Glutamatergic neuron (in vitro differentiated cells): ENCODE measurements around the gene NHERF2. TPM values are rescaled to one million over a fixed set of nuclear protein-coding genes. Genes with fewer than 3 reads are reported as not detected.
A peak's percentile ranks its signal among the peaks of the same experiment; 100 is the strongest.

ENCODE experiments used
- DNase-seq: peaks from one replicate; pipeline ENCODE4 v3.0.0; 2022
- H3K27ac Mint-ChIP-seq: one replicate; pipeline ENCODE4 v1.8.0; 2020; ENCODE audit warnings: mild to moderate bottlenecking, mixed read lengths, inconsistent platforms; ENCODE audit not compliant: unreplicated experiment
- H3K27me3 Mint-ChIP-seq: one replicate; pipeline ENCODE4 v1.8.0; 2020; ENCODE audit warnings: mild to moderate bottlenecking, moderate library complexity, mixed read lengths, inconsistent platforms; ENCODE audit not compliant: unreplicated experiment
- H3K36me3 Mint-ChIP-seq: one replicate; pipeline ENCODE4 v1.8.0; 2020; ENCODE audit warnings: mild to moderate bottlenecking, mixed read lengths, inconsistent platforms; ENCODE audit not compliant: unreplicated experiment
- H3K4me1 Mint-ChIP-seq: one replicate; pipeline ENCODE4 v1.8.0; 2020; ENCODE audit warnings: mild to moderate bottlenecking, low read depth, mixed read lengths, inconsistent platforms; ENCODE audit not compliant: unreplicated experiment
- H3K4me3 Mint-ChIP-seq: one replicate; pipeline ENCODE4 v1.8.0; 2020; ENCODE audit warnings: mild to moderate bottlenecking, mixed read lengths, inconsistent platforms; ENCODE audit not compliant: unreplicated experiment
- H3K9me3 Mint-ChIP-seq: one replicate; pipeline ENCODE4 v1.8.0; 2020; ENCODE audit warnings: mild to moderate bottlenecking, moderate library complexity, mixed read lengths, inconsistent platforms; ENCODE audit not compliant: unreplicated experiment
- CTCF ChIP-seq: fragments of 200-600 bp; sonication (generic); IDR thresholded peaks from one replicate; pipeline ENCODE4 v1.5.0; 2021; ENCODE audit not compliant: partially characterized antibody, unreplicated experiment
- total RNA-seq: library from RNA; stranded (reverse); fragmentation: NEBNext Ultra II Directional; extraction: Animal tissue kit (Norgen Biotek cat#: 25700); gene quantifications from one replicate; pipeline ENCODE4 v1.2.1, GENCODE V29; 2021; ENCODE audit not compliant: unreplicated experiment

NHERF2 gene
- total RNA-seq, 1 donor from 2014 or later, result 22.3 TPM

DNA sequence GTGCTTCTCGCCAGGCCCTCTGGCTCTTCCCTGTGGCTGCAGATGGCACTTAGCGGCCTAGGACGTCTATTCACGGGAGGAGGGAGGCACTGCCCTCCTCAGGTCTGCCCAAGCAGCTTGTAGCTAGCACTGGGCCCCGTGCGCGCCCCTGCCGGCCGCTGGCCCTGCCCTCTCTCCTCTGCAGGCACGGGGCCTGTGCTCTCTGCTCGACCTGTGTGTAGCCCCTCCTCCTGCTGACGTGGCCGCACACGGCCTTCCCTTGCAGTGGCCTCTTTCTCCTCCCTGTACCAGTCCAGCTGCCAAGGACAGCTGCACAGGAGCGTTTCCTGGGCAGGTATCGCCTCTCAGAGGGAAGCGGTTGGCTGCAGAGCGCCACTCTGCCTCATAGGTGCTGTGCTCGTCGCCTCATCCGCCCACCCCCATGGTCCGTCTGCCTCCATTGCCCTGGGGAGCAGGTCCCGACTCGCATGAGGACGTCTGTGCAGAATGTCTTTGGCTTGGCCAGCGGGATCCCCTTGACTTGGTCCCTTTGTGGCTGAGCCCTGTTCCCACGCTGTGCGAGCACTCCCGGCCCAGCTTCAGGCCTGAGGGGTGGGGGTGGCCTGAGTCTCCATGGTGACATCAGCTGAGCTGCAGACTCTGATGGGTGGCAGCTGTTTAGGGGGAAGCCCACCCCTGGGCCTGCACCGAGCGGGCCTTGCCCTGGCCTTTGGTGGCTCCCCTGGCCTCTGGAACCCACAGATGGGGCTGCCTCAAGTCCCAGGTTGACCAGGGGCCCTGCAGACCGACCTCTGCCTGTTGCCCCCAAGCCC, 55.7 kb downstream of the NHERF2 start:
- H3K36me3 Mint-ChIP-seq, result no peaks in the 10 kb centered on the region
- peak overlapping the region; percentile 46 for H3K4me3 Mint-ChIP-seq
- H3K4me1 Mint-ChIP-seq, result peaks cover 6% of the 10 kb centered on the region
- H3K9me3 Mint-ChIP-seq, result peaks cover 8% of the 10 kb centered on the region
- peaks cover 8% of the 10 kb centered on the region for H3K27me3 Mint-ChIP-seq
- DNase-seq, result no peak
- TF ChIP-seq CTCF, result no peak
- H3K27ac Mint-ChIP-seq, result no peak overlapping the region

GRCh38 chr16:2082983-2083364, 56.3 kb downstream of the NHERF2 start:
- H3K9me3 Mint-ChIP-seq, result peaks cover 11% of the 10 kb centered on the region
- DNase-seq, result no peak
- no peak overlapping the region for H3K4me3 Mint-ChIP-seq
- no peak for TF ChIP-seq CTCF
- H3K36me3 Mint-ChIP-seq, result no peaks in the 10 kb centered on the region
- H3K27me3 Mint-ChIP-seq, result peaks cover 8% of the 10 kb centered on the region
- peak overlapping the region; percentile 44 for H3K27ac Mint-ChIP-seq
- H3K4me1 Mint-ChIP-seq, result peaks cover 6% of the 10 kb centered on the region

- H3K9me3 Mint-ChIP-seq, result peaks cover 11% of the 10 kb centered on the region
- TF ChIP-seq CTCF, result no peak
- DNase-seq, result no peak
- H3K27me3 Mint-ChIP-seq, result peaks cover 8% of the 10 kb centered on the region
- peaks cover 6% of the 10 kb centered on the region for H3K4me1 Mint-ChIP-seq
- H3K36me3 Mint-ChIP-seq, result no peaks in the 10 kb centered on the region
- H3K4me3 Mint-ChIP-seq, result no peak overlapping the region
- no peak overlapping the region for H3K27ac Mint-ChIP-seq
Measured at GRCh38 chr16:2083409-2083808, 56.7 kb downstream of the NHERF2 start.

- Mint-ChIP-seq H3K27ac (no peak overlapping the region), H3K27me3 (peaks cover 12% of the 10 kb centered on the region), H3K9me3 (peaks cover 12% of the 10 kb centered on the region), H3K4me1 (peaks cover 8% of the 10 kb centered on the region), H3K4me3 (no peak overlapping the region), H3K36me3 (no peaks in the 10 kb centered on the region)
- TF ChIP-seq CTCF, result no peak
- no peak for DNase-seq
Measured at GRCh38 chr16:2083876-2084780, 57.4 kb downstream of the NHERF2 start.
